HG03571 (cell line): ENCODE data around the gene KRTAP4-16.
"Not testable (repeated sequence)": the region's sequence is repeated elsewhere in the genome, so short reads cannot be mapped to it uniquely, and the experiment has no call there.

Experiments used
- ATAC-seq: cut with Tn5 transposase; IDR thresholded peaks from one replicate; pipeline ENCODE4 v1.9.1; 2021; ENCODE audit not compliant: unreplicated experiment

The KRTAP4-16 gene

GRCh38 chr17:41119696-41120690 is 18.0 kb upstream of the KRTAP4-16 start:
- ATAC-seq: not testable (repeated sequence)

GRCh38 chr17:41118721-41119120 is 16.7 kb upstream of the KRTAP4-16 start:
- ATAC-seq: no peak

DNA sequence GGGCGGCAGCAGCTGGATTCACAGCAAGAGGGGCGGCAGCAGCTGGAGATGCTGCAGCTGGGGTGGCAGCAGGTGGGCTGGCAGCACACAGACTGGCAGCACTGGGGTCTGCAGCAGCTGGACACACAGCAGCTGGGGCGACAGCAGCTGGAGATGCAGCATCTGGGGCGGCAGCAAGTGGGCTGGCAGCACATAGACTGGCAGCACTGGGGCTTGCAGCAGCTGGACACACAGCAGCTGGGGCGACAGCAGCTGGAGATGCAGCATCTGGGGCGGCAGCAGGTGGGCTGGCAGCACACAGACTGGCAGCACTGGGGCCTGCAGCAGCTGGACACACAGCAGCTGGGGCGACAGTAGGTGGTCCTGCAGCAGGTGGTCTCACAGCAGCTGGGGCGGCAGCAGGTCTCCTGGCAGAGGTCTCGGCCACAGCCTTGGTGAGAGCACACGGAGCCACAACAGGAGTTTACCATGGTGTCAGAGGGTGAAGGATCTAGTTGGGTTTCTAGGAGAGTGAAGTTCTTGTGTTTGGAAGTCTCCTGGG is 15.9 kb upstream of the KRTAP4-16 start, which contains the start of gene KRTAP4-11:
KRTAP4-11 (minus strand) TSS at position 528 of the 541 bp plus-strand sequence; CDS start at position 470, 58 bp downstream.
- not testable (repeated sequence) for ATAC-seq

DNA sequence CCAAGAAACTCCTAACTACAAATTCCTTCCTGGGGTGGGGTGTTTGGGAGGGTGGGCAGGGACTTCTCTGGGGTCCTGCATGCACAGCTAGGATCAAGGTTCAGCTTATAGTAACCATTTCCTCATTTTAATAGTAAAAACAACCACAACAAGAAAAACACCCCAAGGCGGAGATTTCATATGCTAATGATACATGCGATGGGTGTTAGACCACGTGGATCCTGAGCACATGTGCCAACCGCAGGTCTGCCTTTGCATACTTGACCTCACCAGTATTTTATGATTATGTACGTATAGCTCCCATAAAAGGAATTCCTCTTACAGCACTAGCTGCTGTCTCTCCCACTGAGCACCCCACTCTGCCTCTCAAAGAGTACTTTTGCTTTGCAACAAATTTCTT is 14.3 kb upstream of the KRTAP4-16 start:
- ATAC-seq: no peak

- no peak for ATAC-seq
These were observed 9.3 kb upstream of the KRTAP4-16 start for GRCh38 chr17:41111151-41111885.

DNA sequence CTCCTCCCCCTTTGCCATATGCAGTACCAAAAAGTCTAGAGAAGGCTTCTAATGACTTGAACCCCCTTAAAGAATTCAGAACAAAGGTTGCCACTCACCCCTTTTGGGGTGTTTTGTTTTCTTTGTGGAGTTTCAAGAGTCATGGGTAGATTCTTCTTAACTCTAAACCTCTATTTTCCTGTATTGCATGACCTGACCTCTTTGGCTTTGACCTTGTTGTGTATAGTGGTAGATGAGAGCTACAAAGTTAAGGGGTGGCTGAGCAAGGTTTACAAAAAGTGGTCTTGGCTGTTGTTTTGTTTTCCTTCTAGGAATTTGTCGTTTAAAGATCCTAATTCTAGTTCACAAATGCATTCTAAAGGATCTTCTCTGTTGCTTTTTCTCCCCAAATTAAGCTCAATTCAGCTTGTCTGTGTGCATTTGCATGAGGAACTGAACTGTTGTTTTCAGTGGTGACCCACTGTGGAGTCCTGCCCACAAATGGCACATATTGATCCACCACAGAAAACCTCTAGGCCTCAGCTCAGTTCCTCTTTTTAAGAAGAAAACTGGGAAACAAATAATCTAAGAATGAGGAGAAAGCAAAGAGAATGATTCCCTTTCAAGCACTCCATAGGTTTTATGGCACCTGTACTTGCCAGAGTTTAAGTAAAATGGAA is 6.8 kb upstream of the KRTAP4-16 start:
- ATAC-seq: not testable (repeated sequence)

GRCh38 chr17:41107941-41108450 is 6.0 kb upstream of the KRTAP4-16 start:
- no peak for ATAC-seq

DNA sequence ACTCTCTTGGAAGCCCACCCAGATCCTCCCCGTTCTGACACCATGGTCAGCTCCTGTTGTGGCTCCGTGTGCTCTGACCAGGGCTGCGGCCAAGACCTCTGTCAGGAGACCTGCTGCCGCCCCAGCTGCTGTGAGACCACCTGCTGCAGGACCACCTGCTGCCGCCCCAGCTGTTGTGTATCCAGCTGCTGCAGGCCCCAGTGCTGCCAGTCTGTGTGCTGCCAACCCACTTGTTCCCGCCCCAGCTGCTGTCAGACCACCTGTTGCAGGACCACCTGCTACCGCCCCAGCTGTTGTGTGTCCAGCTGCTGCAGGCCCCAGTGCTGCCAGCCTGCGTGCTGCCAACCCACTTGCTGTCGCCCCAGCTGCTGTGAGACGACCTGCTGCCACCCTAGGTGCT is 3.3 kb upstream of the KRTAP4-16 start, which contains the start of gene KRTAP4-9:
KRTAP4-9 (plus strand) TSS at position 43 of the 400 bp plus-strand sequence; CDS start at position 43, 0 bp downstream.
- not testable (repeated sequence) for ATAC-seq

DNA sequence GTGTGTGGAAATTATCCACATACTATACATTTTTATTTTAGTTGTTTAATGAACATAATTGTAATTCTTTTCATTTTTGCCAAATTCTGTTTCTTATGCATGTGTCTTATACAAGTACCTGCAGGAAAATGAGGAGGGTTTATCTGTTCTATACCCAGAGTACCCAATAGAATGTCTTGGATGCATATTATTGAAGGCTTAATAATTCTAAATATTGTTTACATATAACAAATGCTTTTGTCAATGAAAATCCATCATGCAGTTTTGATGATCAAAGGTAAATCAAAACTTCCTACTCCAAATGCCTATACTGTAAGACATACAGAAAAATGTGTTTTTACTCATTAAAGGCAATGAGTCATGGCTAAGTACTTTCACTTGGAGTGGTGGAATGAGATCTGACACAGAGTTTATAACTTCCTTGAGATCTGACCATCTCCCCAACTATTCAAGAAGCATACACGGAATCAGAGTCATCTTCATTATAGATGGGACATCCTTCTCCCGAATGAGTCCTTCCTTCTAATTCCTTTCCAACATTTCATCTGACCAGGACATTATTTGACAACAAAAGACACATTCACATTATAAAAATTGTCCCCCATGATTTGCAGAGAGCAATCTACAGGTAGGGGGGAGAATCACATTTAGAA is 2.5 kb upstream of the KRTAP4-16 start:
- ATAC-seq: not testable (repeated sequence)

GRCh38 chr17:41103896-41104295 is 1.9 kb upstream of the KRTAP4-16 start:
- ATAC-seq: no peak

GRCh38 chr17:41099682-41100480 is 2.1 kb downstream of the KRTAP4-16 start:
- ATAC-seq: not testable (repeated sequence)

DNA sequence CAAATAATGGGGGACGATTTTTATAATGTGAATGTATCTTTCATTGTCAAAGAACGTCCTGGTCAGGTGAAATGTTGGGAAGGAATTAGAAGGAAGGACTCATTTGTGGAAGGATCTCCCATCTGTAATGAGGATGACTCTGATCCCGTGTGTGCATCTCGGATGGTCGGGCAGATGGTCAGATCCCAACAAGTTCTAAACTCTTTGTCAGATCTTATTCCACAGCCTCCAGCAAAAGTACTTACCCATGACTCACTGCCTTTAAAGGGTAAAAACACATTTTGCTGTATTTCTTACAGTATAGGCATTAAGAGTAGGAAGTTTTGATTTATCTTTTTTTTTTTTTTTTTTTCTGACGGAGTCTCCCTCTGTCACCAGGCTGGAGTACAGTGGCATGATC is 3.5 kb downstream of the KRTAP4-16 start:
- no peak for ATAC-seq

GRCh38 chr17:41098042-41098441 is 4.0 kb downstream of the KRTAP4-16 start, which contains the start of gene KRTAP4-8:
Gene KRTAP4-8, minus strand, starts transcription at chr17:41098142. Its CDS starts 58 bp downstream, at chr17:41098084.
- no peak for ATAC-seq

DNA sequence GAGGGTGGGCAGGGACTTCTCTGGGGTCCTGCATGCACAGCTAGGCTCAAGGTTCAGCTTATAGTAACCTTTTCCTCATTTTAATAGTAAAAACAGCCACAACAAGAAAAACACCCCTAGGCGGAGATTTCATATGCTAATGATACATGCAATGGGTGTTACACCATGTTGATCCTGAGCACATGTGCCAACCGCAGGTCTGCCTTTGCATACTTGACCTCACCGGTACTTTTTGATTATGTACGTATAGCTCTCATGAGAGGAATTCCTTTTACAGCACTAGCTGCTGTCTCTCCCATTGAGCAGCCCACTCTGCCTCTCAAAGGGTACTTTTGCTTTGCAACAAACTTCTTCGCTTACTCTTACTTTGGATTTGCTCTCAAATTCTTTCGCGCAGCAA is 6.0 kb downstream of the KRTAP4-16 start:
- no peak for ATAC-seq

- not testable (repeated sequence) for ATAC-seq
These were observed 13.2 kb downstream of the KRTAP4-16 start for GRCh38 chr17:41088760-41089352.

GRCh38 chr17:41084100-41084856 is 17.7 kb downstream of the KRTAP4-16 start, which contains the start of gene KRTAP4-7:
Gene KRTAP4-7, plus strand, starts transcription at chr17:41084150. Its CDS starts 57 bp downstream, at chr17:41084207.
- not testable (repeated sequence) for ATAC-seq

DNA sequence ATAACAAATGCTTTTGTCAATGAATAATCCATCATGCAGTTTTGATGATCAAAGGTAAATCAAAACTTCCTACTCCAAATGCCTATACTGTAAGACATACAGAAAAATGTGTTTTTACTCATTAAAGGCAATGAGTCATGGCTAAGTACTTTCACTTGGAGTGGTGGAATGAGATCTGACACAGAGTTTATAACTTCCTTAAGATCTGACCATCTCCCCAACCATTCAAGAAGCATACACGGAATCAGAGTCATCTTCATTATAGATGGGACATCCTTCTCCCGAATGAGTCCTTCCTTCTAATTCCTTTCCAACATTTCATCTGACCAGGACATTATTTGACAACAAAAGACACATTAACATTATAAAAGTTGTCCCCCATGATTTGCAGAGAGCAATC is 18.6 kb downstream of the KRTAP4-16 start:
- ATAC-seq: not testable (repeated sequence)

DNA sequence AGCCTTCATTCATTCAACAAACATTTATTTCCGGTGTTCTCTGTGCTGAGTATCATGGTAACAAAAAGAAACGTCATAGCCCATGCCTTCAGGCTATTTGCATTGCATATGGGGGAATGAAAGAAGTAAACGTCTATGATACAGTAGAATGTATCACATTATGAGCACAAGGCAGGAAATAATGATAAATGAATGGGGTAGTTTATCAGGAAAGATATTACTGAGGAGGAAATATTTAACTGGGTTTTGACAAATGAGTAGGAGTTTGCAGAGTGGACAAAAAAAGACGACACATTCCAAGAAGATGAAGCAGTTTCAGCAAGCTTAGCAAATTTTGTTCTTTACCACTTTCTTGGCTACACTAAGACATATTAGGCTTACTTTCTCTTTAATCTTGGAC is 19.4 kb downstream of the KRTAP4-16 start:
- no peak for ATAC-seq
